Vagina (tissue), 2 donors: Measurements from ENCODE around the gene BCAS3. TPM values are rescaled to one million over a fixed set of nuclear protein-coding genes. Genes with fewer than 3 reads are reported as not detected.

Experiments used
- DNase-seq, 2 donors: peaks; one replicate each; pipeline ENCODE4 v3.0.0-alpha.2; 2017; ENCODE audit errors: extremely low spot score in 2 of 2
- H3K27ac ChIP-seq: fragments of 200-600 bp; sonication (generic); one replicate; pipeline ENCODE4 v1.5.1; 2019
- H3K27me3 ChIP-seq: fragments of 200-600 bp; sonication (generic); one replicate; pipeline ENCODE4 v1.5.1; 2019
- H3K36me3 ChIP-seq, 2 donors: fragments of 200-600 bp; sonication (generic); one replicate each; pipeline ENCODE4 v1.5.1; 2017 to 2019
- H3K4me1 ChIP-seq: fragments of 200-600 bp; sonication (generic); one replicate; pipeline ENCODE4 v1.5.1; 2019
- H3K4me3 ChIP-seq, 2 donors: fragments of 200-600 bp; sonication (generic); 1 replicate in 1 of 2; 2 replicates in 1 of 2; pipeline ENCODE4 v1.5.1; 2016 to 2019
- H3K9me3 ChIP-seq: fragments of 200-600 bp; sonication (generic); one replicate; pipeline ENCODE4 v1.5.1; 2019
- CTCF ChIP-seq, 3 experiments: fragments of 450-650 bp in 2 of 3; fragments of 200-600 bp in 1 of 3; sonication (generic) in 1 of 3; IDR thresholded peaks; one replicate each; pipeline ENCODE4 v1.5.1; 2017 to 2019; ENCODE audit warnings: antibody characterized with exemption in 3 of 3, mild to moderate bottlenecking in 2 of 3, moderate library complexity in 2 of 3
- POLR2A ChIP-seq, 2 donors: fragments of 450-650 bp; IDR thresholded peaks; one replicate each; pipeline ENCODE4 v1.6.1; 2017; ENCODE audit warnings: antibody characterized with exemption in 2 of 2, mild to moderate bottlenecking in 2 of 2, moderate library complexity in 2 of 2
- POLR2AphosphoS5 ChIP-seq, 2 donors: sonication (generic); formaldehyde crosslinking; IDR thresholded peaks; one replicate each; pipeline ENCODE4 v1.9.0; 2017; ENCODE audit warnings: antibody characterized with exemption in 2 of 2, mild to moderate bottlenecking in 2 of 2, low read depth in 1 of 2; ENCODE audit not compliant: insufficient read depth in 1 of 2
- intact Hi-C: fragments of 100-400 bp; cut with DNase I; formaldehyde crosslinking; loops from one replicate; pipeline ENCODE4 v1.15.1; 2023
- total RNA-seq: library from RNA; depleted of rRNA; stranded (reverse); fragments of >200 nt; gene quantifications from one replicate; pipeline ENCODE4 v1.2.3, GENCODE V29; 2016

Gene BCAS3
- total RNA-seq, 1 donor from 2014 or later: 33.1 TPM

DNA sequence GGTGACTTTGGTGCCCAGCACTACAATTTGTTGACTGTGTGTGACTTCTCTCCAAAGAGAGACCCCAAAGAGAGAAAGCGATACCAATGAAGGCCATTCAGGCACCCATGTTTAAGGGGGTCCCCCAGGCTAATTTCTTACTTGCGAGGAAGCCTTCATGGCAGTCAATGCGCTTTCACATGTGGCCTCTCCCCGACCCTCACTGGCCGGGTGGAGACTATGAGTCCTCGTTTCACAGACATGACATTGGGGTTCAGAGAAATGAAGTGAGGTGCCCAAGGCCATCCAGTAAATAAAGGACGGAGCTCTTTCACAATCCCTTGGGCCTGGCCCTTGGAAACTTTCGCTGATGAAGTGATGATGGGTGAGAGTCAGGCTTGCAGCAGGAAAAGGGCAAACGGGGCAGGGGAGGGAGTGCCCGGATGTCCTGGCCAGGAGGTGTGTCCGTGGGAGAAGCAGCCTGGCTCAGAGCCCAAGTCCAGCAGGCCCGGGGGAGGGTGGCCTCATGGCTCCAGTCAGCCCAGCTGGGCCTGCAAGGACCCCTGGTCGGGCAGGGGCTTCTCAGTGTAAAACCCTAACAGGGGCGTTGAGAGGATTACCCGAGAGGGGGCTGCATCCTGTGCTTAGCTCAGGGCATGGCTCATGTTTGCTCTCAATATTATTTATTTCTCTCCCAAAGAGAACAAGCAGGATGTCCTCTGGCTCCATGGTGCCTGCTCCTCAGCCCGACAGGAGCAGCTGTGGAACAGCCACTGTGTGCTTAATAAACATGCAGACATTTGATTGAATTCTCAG is 736.7 kb downstream of the BCAS3 start:
- Histone ChIP-seq H3K27ac (no peak overlapping the region), H3K4me3 (no peak overlapping the region), H3K9me3 (no peaks in the 10 kb centered on the region), H3K27me3 (no peaks in the 10 kb centered on the region), H3K4me1 (peaks cover 61% of the 10 kb centered on the region), H3K36me3 (no peaks in the 10 kb centered on the region)
- no peak for TF ChIP-seq POLR2A (IDR thresholded peaks at IDR 0.05)
- TF ChIP-seq CTCF (IDR thresholded peaks at IDR 0.05): no peak
- no peak for TF ChIP-seq POLR2AphosphoS5 (IDR thresholded peaks at IDR 0.05; ENCODE audit: insufficient read depth in 1 of 2, low read depth in 1 of 2)
- peak; percentile 46 to 85 for DNase-seq
- intact Hi-C loops: loop anchor here (10.0 kb wide), 1 partner anchor 650 kb away; the partner anchor contains the start of gene MED13

- intact Hi-C loops: loop anchor here (10.0 kb wide), 1 partner anchor 650 kb away; the partner anchor contains the start of gene MED13
- peak; percentile 62 to 74 for DNase-seq
- Histone ChIP-seq H3K4me3 (no peak overlapping the region), H3K36me3 (no peaks in the 10 kb centered on the region), H3K9me3 (no peaks in the 10 kb centered on the region), H3K27me3 (no peaks in the 10 kb centered on the region), H3K4me1 (peaks cover 58% of the 10 kb centered on the region), H3K27ac (no peak overlapping the region)
- TF ChIP-seq CTCF (IDR thresholded peaks at IDR 0.05): no peak
- no peak for TF ChIP-seq POLR2A (IDR thresholded peaks at IDR 0.05)
- TF ChIP-seq POLR2AphosphoS5 (IDR thresholded peaks at IDR 0.05; ENCODE audit: insufficient read depth in 1 of 2, low read depth in 1 of 2): no peak
Measured at GRCh38 chr17:61414936-61415251, 737.2 kb downstream of the BCAS3 start.

DNA sequence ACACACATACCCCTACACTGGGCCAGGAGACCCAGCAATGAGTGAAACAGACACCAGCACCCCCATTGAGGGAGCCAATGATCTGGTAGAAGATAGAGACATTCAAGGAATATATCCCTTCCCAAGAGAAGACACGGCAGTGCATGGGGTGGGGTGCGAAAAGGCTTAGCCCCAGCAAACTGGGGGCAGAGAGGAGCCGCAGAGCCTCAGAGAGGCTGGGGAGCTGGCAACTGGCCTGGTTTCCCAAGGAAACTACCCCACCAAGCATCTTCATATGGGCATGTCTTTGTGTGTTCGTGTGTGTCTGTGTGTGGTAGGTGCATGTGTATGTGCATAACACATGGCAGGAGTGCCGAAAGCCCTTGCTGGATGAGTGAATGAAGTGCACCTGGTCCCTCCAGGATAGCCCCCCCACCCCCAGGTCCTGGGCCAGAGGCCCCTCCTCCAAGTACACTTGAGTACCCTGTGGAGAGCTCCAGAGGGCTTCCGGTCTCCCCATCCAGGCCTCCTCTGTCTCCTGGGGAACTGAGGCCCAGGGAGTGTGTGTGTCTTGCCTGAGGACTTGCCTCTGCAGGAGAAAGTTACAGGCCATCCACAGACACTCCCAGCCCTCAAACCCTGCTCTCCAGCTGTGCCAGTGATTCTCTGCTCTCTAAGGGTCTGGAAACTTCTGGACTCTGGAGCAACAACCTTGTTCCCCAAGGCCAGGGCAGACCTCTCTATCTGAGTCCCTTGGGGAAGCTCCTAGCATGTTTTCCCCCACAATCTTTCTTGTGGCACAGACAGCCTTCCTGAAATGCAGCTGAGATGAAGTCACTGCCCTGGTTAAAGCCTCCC is 737.9 kb downstream of the BCAS3 start:
- Histone ChIP-seq H3K9me3 (no peaks in the 10 kb centered on the region), H3K27ac (no peak overlapping the region), H3K4me1 (peaks cover 51% of the 10 kb centered on the region), H3K27me3 (no peaks in the 10 kb centered on the region), H3K36me3 (no peaks in the 10 kb centered on the region), H3K4me3 (no peak overlapping the region)
- intact Hi-C loops: loop anchor here (10.0 kb wide), 1 partner anchor 649 kb away; the partner anchor contains the start of gene MED13
- TF ChIP-seq CTCF (IDR thresholded peaks at IDR 0.05) (no peak), POLR2AphosphoS5 (IDR thresholded peaks at IDR 0.05; ENCODE audit: insufficient read depth in 1 of 2, low read depth in 1 of 2) (no peak), POLR2A (IDR thresholded peaks at IDR 0.05) (no peak)
- peak; percentile 74 to 85 for DNase-seq

- peaks cover 45% of the 10 kb centered on the region for H3K4me1 ChIP-seq
- H3K36me3 ChIP-seq: no peaks in the 10 kb centered on the region
- H3K4me3 ChIP-seq: no peak overlapping the region
- intact Hi-C loops: loop anchor here (10.0 kb wide), 1 partner anchor 649 kb away; the partner anchor contains the start of gene MED13
- H3K9me3 ChIP-seq: no peaks in the 10 kb centered on the region
- TF ChIP-seq POLR2AphosphoS5 (IDR thresholded peaks at IDR 0.05; ENCODE audit: insufficient read depth in 1 of 2, low read depth in 1 of 2) (no peak), POLR2A (IDR thresholded peaks at IDR 0.05) (no peak), CTCF (IDR thresholded peaks at IDR 0.05) (no peak)
- H3K27me3 ChIP-seq: no peaks in the 10 kb centered on the region
- DNase-seq: peak; percentile 61 to 82
- peak overlapping the region; percentile 54 for H3K27ac ChIP-seq
Measured at GRCh38 chr17:61416211-61416539, 738.5 kb downstream of the BCAS3 start.
